ENCODE measurements around the gene TCF23.

- TF ChIP-seq MXI1 (IDR thresholded peaks at IDR 0.05; ENCODE audit: borderline replicate concordance, low read depth, low read length): no peak
- no peak for TF ChIP-seq BHLHE40 (IDR thresholded peaks at IDR 0.05; ENCODE audit: low read depth, low read length)
- no peak for TF ChIP-seq CTCF (conservative IDR thresholded peaks at IDR 0.05; ENCODE audit: low read depth, low read length)
- no peak for TF ChIP-seq POLR2A (IDR thresholded peaks at IDR 0.05; ENCODE audit: low read depth, low read length)
- no peak for TF ChIP-seq RAD21 (IDR thresholded peaks at IDR 0.05; ENCODE audit: low read length)
- no peak for TF ChIP-seq RFX5 (IDR thresholded peaks at IDR 0.05; ENCODE audit: low read depth, low read length)
- TF ChIP-seq SMC3 (IDR thresholded peaks at IDR 0.05; ENCODE audit: low read depth, low read length): no peak
- TF ChIP-seq MAZ (IDR thresholded peaks at IDR 0.05; ENCODE audit: borderline replicate concordance, low read depth, low read length): no peak
- TF ChIP-seq RCOR1 (IDR thresholded peaks at IDR 0.05; ENCODE audit: insufficient replicate concordance, low read length): no peak
- no peak for TF ChIP-seq MAFK (IDR thresholded peaks at IDR 0.05; ENCODE audit: low read depth, low read length)
- no peak for TF ChIP-seq CEBPB (IDR thresholded peaks at IDR 0.05; ENCODE audit: low read depth, low read length)
- TF ChIP-seq, protein P1, sequence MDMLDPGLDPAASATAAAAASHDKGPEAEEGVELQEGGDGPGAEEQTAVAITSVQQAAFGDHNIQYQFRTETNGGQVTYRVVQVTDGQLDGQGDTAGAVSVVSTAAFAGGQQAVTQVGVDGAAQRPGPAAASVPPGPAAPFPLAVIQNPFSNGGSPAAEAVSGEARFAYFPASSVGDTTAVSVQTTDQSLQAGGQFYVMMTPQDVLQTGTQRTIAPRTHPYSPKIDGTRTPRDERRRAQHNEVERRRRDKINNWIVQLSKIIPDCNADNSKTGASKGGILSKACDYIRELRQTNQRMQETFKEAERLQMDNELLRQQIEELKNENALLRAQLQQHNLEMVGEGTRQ (IDR thresholded peaks at IDR 0.05; ENCODE audit: low read depth, low read length): no peak
- no peak for TF ChIP-seq CHD1 (IDR thresholded peaks at IDR 0.05; ENCODE audit: low read depth, low read length)
- no peak for TF ChIP-seq FOS (IDR thresholded peaks at IDR 0.05; ENCODE audit: low read depth, low read length)
Measured at GRCh38 chr2:27121906-27122305, 26.9 kb upstream of the TCF23 start.
